ENCODE data around the gene SGCA. TPM values are rescaled to one million over a fixed set of nuclear protein-coding genes. Genes with fewer than 3 reads are reported as not detected.

SGCA gene
- total and polyA plus RNA-seq, 9 of the 15 experiments (the other 6 are each of a cell fraction or from before 2014, with no cell fraction given), result not detected

DNA sequence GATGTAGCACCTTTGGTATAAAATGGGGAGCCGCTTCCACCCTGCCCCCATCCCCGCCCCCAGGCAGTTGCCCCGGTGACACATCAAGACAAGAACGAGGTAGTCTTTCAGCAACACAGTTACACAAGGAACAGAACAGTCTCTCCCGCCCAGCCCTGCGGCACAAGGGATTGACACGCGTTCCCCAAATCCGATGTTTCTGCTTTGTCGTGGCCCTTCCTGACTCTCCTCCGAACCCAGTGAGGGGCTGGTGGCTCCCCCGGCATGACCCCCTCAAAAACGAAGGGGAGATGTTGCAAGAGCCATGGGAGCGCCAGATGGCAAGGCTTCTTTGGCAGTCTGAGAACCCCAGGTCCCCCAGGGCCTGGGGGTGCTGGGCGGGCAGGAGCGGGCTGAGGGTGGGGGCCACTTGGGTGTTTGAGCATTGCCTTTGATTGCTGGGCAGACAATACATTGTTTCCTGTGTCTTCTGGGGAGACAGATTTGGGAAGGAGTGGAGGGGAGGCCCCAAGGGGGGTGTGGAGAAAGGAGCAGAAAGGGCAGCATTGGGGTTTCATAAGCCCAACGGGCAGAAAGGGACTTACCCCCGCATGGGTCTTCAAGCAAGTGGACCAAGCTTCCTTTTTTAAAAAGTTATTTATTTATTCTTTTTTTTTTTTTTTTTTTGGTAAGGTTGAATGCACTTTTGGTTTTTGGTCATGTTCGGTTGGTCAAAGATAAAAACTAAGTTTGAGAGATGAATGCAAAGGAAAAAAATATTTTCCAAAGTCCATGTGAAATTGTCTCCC, 19.0 kb downstream of the SGCA start:
- TF ChIP-seq, protein P1, sequence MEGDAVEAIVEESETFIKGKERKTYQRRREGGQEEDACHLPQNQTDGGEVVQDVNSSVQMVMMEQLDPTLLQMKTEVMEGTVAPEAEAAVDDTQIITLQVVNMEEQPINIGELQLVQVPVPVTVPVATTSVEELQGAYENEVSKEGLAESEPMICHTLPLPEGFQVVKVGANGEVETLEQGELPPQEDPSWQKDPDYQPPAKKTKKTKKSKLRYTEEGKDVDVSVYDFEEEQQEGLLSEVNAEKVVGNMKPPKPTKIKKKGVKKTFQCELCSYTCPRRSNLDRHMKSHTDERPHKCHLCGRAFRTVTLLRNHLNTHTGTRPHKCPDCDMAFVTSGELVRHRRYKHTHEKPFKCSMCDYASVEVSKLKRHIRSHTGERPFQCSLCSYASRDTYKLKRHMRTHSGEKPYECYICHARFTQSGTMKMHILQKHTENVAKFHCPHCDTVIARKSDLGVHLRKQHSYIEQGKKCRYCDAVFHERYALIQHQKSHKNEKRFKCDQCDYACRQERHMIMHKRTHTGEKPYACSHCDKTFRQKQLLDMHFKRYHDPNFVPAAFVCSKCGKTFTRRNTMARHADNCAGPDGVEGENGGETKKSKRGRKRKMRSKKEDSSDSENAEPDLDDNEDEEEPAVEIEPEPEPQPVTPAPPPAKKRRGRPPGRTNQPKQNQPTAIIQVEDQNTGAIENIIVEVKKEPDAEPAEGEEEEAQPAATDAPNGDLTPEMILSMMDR (IDR thresholded peaks at IDR 0.05 in 2 of 3, conservative IDR thresholded peaks at IDR 0.05 in 1 of 3; ENCODE audit: insufficient read depth in 2 of 3, low read depth in 1 of 3, low read length in 3 of 3), result no peak
- peak; percentile 24; the same call in 1 of the 2 replicates for TF ChIP-seq EGR1 (conservative IDR thresholded peaks at IDR 0.05)
- peak; percentile 40; the same call in 1 of the 2 replicates for TF ChIP-seq RFX1 (IDR thresholded peaks at IDR 0.05)
- TF ChIP-seq CEBPB (tag; IDR thresholded peaks at IDR 0.05), result peak; percentile 32
- TF ChIP-seq, protein P2, sequence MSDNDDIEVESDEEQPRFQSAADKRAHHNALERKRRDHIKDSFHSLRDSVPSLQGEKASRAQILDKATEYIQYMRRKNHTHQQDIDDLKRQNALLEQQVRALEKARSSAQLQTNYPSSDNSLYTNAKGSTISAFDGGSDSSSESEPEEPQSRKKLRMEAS (CRISPR knock-in tag; IDR thresholded peaks at IDR 0.05), result peak; percentile 32; the same call in 1 of the 2 replicates
- TF ChIP-seq, protein P3, sequence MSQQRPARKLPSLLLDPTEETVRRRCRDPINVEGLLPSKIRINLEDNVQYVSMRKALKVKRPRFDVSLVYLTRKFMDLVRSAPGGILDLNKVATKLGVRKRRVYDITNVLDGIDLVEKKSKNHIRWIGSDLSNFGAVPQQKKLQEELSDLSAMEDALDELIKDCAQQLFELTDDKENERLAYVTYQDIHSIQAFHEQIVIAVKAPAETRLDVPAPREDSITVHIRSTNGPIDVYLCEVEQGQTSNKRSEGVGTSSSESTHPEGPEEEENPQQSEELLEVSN (IDR thresholded peaks at IDR 0.05; ENCODE audit: borderline replicate concordance in 1 of 2, extremely low read depth in 1 of 2, insufficient read depth in 1 of 2, insufficient read length in 1 of 2, low read depth in 1 of 2, low read length in 1 of 2, poor library complexity in 1 of 2, severe bottlenecking in 1 of 2), result peak in 1 of 2 experiments; percentile 26
- POLR2A ChIA-PET, result no interaction called here
- H3K4me1 ChIP-seq (replicated peaks in 1 of 2; ENCODE audit: control insufficient read depth in 2 of 2, insufficient read depth in 2 of 2, low read length in 2 of 2), result peaks cover 4 to 24% of the 10 kb centered on the region in 2 experiments; a peak in 4 of 5 replicates
- peaks cover 58 to 88% of the 10 kb centered on the region in 2 experiments for H3K27me3 ChIP-seq (ENCODE audit: control insufficient read depth in 2 of 2, insufficient read depth in 2 of 2, low read length in 2 of 2)
- no peak for FAIRE-seq
- no peaks in the 10 kb centered on the region for H3K9me3 ChIP-seq (replicated peaks; ENCODE audit: control insufficient read depth, insufficient read depth, low read depth, low read length)
- WGBS (ENCODE audit: insufficient coverage, low coverage, missing lambda C conversion rate), result 11% methylated on average over 19 of the region's 19 CpGs
- H3K4me3 ChIP-seq, result no peak overlapping the region
- H4K20me1 ChIP-seq (replicated peaks; ENCODE audit: control insufficient read depth, insufficient read depth, low read length), result no peaks in the 10 kb centered on the region; the same call in 1 of the 2 replicates
- no peaks in the 10 kb centered on the region for H3K79me2 ChIP-seq (ENCODE audit: control insufficient read depth, insufficient read depth, low read length)
- intact Hi-C loops (cut with micrococcal nuclease), result no loop called here
- no peak overlapping the region for H2AFZ ChIP-seq (ENCODE audit: low read depth, low read length)
- no TSS peak for BruUV-seq (replicated peaks)
- H3K27ac ChIP-seq (ENCODE audit: extremely low read depth, low read depth, low read length), result no peak overlapping the region
- no peaks in the 10 kb centered on the region for H3K36me3 ChIP-seq (ENCODE audit: control insufficient read depth, insufficient read depth, low read length)
- no peak overlapping the region for H3K4me2 ChIP-seq (ENCODE audit: insufficient read depth, low read length)
- CTCF ChIA-PET (ENCODE audit: low intra/inter-chr PET ratio), result no interaction called here
- no peak overlapping the region for H3K9ac ChIP-seq (ENCODE audit: insufficient read depth in 1 of 2, low read depth in 2 of 2, low read length in 2 of 2)
- peak; percentile 41; the same call in 1 of the 3 replicates for ATAC-seq
- in situ Hi-C loops (cut with MboI), result no loop called here
- no peaks in the 10 kb centered on the region for H3K9me1 ChIP-seq (ENCODE audit: control insufficient read depth, insufficient read depth, low read length)
- peak in 2 of 4 experiments; percentile 36 for DNase-seq (ENCODE audit: extremely low read depth in 1 of 4, low spot score in 3 of 4)
